ENCODE measurements around the gene MARS1. TPM values are rescaled to one million over a fixed set of nuclear protein-coding genes. Genes with fewer than 3 reads are reported as not detected.
A peak's percentile ranks its signal among the peaks of the same experiment; 100 is the strongest.
"Not testable (repeated sequence)": the region's sequence is repeated elsewhere in the genome, so short reads cannot be mapped to it uniquely, and the experiment has no call there.

The MARS1 gene
- total RNA-seq, 1 donor from 2014 or later, result 351 TPM

DNA sequence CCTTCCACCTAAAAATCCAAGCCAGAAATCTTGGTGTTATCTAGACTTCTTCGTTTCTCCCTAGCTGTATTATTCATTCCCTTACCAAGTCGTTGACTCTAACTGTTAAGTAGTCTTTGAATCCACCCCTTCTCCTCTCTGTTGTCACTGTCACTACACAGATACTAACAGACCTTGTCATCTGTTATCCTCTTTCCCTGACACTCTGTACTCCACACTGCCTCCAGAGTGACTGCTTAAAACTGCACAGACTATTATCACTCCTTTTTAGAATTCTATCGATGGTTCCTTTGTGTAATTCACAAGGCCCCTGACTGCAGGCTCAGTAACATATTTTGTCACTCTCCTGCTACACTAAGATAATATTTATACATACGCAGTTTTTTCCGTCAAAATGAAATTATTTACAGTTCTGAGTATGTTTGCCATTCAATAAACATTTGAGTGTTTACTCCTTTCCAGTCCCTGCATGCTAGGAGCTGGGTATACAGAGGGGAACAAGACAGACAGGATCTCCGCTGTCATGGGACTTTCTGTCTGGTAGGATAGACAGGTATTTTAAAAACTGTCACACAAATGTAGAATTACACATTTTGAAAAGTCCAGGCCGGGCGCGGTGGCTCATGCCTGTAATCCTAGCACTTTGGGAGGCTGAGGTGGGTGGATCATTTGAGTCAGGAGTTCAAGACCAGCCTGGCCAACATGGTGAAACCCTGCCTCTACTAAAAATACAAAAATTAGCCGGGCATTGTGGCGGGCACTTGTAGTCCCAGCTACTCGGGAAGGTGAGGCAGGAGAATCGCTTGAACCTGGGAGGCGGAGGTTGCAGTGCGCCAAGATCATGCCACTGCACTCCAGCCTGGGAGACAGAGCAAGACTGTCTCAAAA lies 3.8 kb downstream of the MARS1 start:
- peak; percentile 17 for FAIRE-seq
- DNase-seq (ENCODE audit: low read depth), result no peak
- H3K36me3 Mint-ChIP-seq (ENCODE audit: low read depth, unreplicated experiment), result peaks cover 25% of the 10 kb centered on the region

DNA sequence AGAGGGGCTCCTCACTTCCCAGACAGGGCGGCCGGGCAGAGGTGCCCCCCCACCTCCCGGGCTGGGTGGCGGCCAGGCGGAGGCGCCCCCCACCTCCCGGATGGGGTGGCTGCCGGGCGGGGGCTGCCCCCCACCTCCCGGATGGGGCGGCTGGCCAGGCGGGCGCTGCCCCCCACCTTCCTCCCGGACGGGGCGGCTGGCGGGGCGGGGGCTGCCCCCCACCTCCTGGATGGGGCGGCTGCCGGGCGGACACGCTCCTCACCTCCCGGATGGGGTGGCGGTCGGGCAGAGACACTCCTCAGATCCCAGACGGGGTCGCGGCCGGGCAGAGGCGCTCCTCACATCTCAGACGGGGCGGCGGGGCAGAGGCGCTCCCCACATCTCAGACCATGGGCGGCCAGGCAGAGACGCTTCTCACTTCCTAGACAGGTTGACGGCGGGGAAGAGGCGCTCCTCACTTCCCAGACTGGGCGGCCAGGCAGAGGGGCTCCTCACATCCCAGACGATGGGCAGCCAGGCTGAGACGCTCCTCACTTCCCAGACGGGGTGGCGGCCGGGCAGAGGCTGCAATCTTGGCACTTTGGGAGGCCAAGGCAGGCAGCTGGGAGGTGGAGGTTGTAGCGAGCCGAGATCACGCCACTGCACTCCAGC lies 7.3 kb downstream of the MARS1 start:
- Histone ChIP-seq H3K36me3 (ENCODE audit: insufficient read depth, low read length) (peaks cover 44% of the 10 kb centered on the region), H4K20me1 (ENCODE audit: insufficient read depth, low read length) (peaks cover 36% of the 10 kb centered on the region), H3K79me2 (ENCODE audit: insufficient read depth, low read length) (peaks cover 16% of the 10 kb centered on the region)
- H3K4me3 ChIP-seq (ENCODE audit: insufficient read depth, low read depth, low read length); H3K27me3 Mint-ChIP-seq (ENCODE audit: low read depth, unreplicated experiment); H3K4me3 Mint-ChIP-seq (ENCODE audit: unreplicated experiment); H2AFZ ChIP-seq (ENCODE audit: low read depth, low read length); H3K4me2 ChIP-seq (ENCODE audit: low read length); H3K9me3 ChIP-seq (ENCODE audit: insufficient read depth, low read depth, low read length); H3K9ac ChIP-seq (ENCODE audit: low read length); DNase-seq (ENCODE audit: low read depth); H3K4me1 ChIP-seq (ENCODE audit: insufficient read depth, low read length); H3K27me3 ChIP-seq (ENCODE audit: insufficient read depth, low read length); H3K27ac Mint-ChIP-seq (ENCODE audit: unreplicated experiment); H3K9me3 Mint-ChIP-seq (ENCODE audit: unreplicated experiment); FAIRE-seq; H3K27ac ChIP-seq (ENCODE audit: low read depth, low read length): not testable (repeated sequence)
- Mint-ChIP-seq H3K36me3 (ENCODE audit: low read depth, unreplicated experiment) (peaks cover 32% of the 10 kb centered on the region), H3K4me1 (ENCODE audit: low read depth, unreplicated experiment) (peaks cover 16% of the 10 kb centered on the region)

More for the DNA sequence above, 3.8 kb downstream of the MARS1 start:
- peaks cover 14% of the 10 kb centered on the region for H3K4me1 Mint-ChIP-seq (ENCODE audit: low read depth, unreplicated experiment)
- no peaks in the 10 kb centered on the region for H3K9me3 ChIP-seq (ENCODE audit: insufficient read depth, low read depth, low read length)
- peak overlapping the region; percentile 54 for H3K4me3 Mint-ChIP-seq (ENCODE audit: unreplicated experiment)
- H3K27ac ChIP-seq (ENCODE audit: low read depth, low read length), result no peak overlapping the region
- H3K4me1 ChIP-seq (ENCODE audit: insufficient read depth, low read length), result peaks cover 12% of the 10 kb centered on the region
- H4K20me1 ChIP-seq (ENCODE audit: insufficient read depth, low read length), result peaks cover 37% of the 10 kb centered on the region
- peaks cover 38% of the 10 kb centered on the region for H3K79me2 ChIP-seq (ENCODE audit: insufficient read depth, low read length)
- no peak overlapping the region for H3K4me2 ChIP-seq (ENCODE audit: low read length)
- no peaks in the 10 kb centered on the region for H3K9me3 Mint-ChIP-seq (ENCODE audit: unreplicated experiment)
- no peak overlapping the region for H3K4me3 ChIP-seq (ENCODE audit: insufficient read depth, low read depth, low read length)
- no peaks in the 10 kb centered on the region for H3K27me3 ChIP-seq (ENCODE audit: insufficient read depth, low read length)
- H3K9ac ChIP-seq (ENCODE audit: low read length), result no peak overlapping the region
- TF ChIP-seq EZH2 (IDR thresholded peaks at IDR 0.05; ENCODE audit: insufficient read depth, low read length), result no peak
- TF ChIP-seq, protein P1, sequence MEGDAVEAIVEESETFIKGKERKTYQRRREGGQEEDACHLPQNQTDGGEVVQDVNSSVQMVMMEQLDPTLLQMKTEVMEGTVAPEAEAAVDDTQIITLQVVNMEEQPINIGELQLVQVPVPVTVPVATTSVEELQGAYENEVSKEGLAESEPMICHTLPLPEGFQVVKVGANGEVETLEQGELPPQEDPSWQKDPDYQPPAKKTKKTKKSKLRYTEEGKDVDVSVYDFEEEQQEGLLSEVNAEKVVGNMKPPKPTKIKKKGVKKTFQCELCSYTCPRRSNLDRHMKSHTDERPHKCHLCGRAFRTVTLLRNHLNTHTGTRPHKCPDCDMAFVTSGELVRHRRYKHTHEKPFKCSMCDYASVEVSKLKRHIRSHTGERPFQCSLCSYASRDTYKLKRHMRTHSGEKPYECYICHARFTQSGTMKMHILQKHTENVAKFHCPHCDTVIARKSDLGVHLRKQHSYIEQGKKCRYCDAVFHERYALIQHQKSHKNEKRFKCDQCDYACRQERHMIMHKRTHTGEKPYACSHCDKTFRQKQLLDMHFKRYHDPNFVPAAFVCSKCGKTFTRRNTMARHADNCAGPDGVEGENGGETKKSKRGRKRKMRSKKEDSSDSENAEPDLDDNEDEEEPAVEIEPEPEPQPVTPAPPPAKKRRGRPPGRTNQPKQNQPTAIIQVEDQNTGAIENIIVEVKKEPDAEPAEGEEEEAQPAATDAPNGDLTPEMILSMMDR (IDR thresholded peaks at IDR 0.05; ENCODE audit: insufficient read depth, low read depth, low read length), result no peak
- H3K36me3 ChIP-seq (ENCODE audit: insufficient read depth, low read length), result peaks cover 29% of the 10 kb centered on the region
- H3K27ac Mint-ChIP-seq (ENCODE audit: unreplicated experiment), result peak overlapping the region; percentile 8
- H3K27me3 Mint-ChIP-seq (ENCODE audit: low read depth, unreplicated experiment), result no peaks in the 10 kb centered on the region
- no peak overlapping the region for H2AFZ ChIP-seq (ENCODE audit: low read depth, low read length)

DNA sequence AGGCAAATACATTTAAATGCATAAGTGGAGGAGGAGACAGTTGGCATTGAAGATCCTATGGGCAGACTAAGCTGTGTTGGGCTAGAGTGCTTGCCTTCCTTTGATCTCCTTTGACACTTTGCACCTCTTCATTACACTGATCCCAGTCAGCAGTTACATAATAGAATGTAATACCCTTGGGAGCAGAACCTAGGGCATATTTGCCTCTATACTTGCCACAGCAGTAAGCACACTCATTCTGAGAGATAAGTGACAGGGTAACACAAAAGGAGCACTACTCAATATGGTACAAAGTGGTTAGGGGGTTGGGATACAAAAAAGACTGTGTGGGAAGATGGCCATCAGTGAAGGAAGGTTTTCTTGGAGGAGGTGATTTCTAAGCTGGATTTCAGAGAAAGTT lies 9.0 kb downstream of the MARS1 start:
- peaks cover 38% of the 10 kb centered on the region for H3K36me3 Mint-ChIP-seq (ENCODE audit: low read depth, unreplicated experiment)
- peak overlapping the region; percentile 18 for H3K4me3 Mint-ChIP-seq (ENCODE audit: unreplicated experiment)
- H3K4me3 ChIP-seq (ENCODE audit: insufficient read depth, low read depth, low read length), result no peak overlapping the region
- no peak overlapping the region for H3K27ac ChIP-seq (ENCODE audit: low read depth, low read length)
- no peaks in the 10 kb centered on the region for H3K27me3 Mint-ChIP-seq (ENCODE audit: low read depth, unreplicated experiment)
- FAIRE-seq (no peak), DNase-seq (ENCODE audit: low read depth) (no peak)
- H3K4me2 ChIP-seq (ENCODE audit: low read length), result no peak overlapping the region
- H2AFZ ChIP-seq (ENCODE audit: low read depth, low read length), result no peak overlapping the region
- H3K36me3 ChIP-seq (ENCODE audit: insufficient read depth, low read length), result peaks cover 42% of the 10 kb centered on the region
- peaks cover 24% of the 10 kb centered on the region for H4K20me1 ChIP-seq (ENCODE audit: insufficient read depth, low read length)
- H3K27ac Mint-ChIP-seq (ENCODE audit: unreplicated experiment), result peak overlapping the region; percentile 45
- no peak overlapping the region for H3K9ac ChIP-seq (ENCODE audit: low read length)
- no peaks in the 10 kb centered on the region for H3K9me3 ChIP-seq (ENCODE audit: insufficient read depth, low read depth, low read length)
- H3K27me3 ChIP-seq (ENCODE audit: insufficient read depth, low read length), result no peaks in the 10 kb centered on the region
- no peaks in the 10 kb centered on the region for H3K4me1 ChIP-seq (ENCODE audit: insufficient read depth, low read length)
- peaks cover 8% of the 10 kb centered on the region for H3K79me2 ChIP-seq (ENCODE audit: insufficient read depth, low read length)
- H3K4me1 Mint-ChIP-seq (ENCODE audit: low read depth, unreplicated experiment), result peaks cover 11% of the 10 kb centered on the region
- TF ChIP-seq, protein P1 (IDR thresholded peaks at IDR 0.05; ENCODE audit: insufficient read depth, low read depth, low read length), result no peak
- no peak for TF ChIP-seq EZH2 (IDR thresholded peaks at IDR 0.05; ENCODE audit: insufficient read depth, low read length)
- no peaks in the 10 kb centered on the region for H3K9me3 Mint-ChIP-seq (ENCODE audit: unreplicated experiment)
